KOPT-K1 (cell line): ENCODE data around the gene WDFY4.
"Not testable (repeated sequence)": the region's sequence is repeated elsewhere in the genome, so short reads cannot be mapped to it uniquely, and the experiment has no call there.

Experiments
- H3K27ac ChIP-seq: fragments of 200-600 bp; sonication (generic); 2 replicates; pipeline ENCODE4 v1.5.1; 2016; ENCODE audit warnings: antibody characterized with exemption, mild to moderate bottlenecking, low read depth, low read length; ENCODE audit not compliant: poor library complexity, severe bottlenecking
- H3K36me3 ChIP-seq: fragments of 200-600 bp; sonication (generic); 2 replicates; pipeline ENCODE4 v1.5.1; 2017; ENCODE audit warnings: antibody characterized with exemption, mild to moderate bottlenecking, low read length, moderate library complexity; ENCODE audit not compliant: insufficient read depth
- H3K9me3 ChIP-seq: fragments of 200-600 bp; sonication (generic); 2 replicates; pipeline ENCODE4 v1.5.1; 2017; ENCODE audit warnings: antibody characterized with exemption, low read length, mild to moderate bottlenecking; ENCODE audit not compliant: insufficient read depth, poor library complexity, severe bottlenecking

Gene WDFY4

GRCh38 chr10:48684792-48685623, at the start of gene WDFY4:
Gene WDFY4 (plus strand): TSS chr10:48684873. CDS start chr10:48709733, 24,860 bp downstream.
- Histone ChIP-seq H3K36me3 (no peaks in the 10 kb centered on the region), H3K9me3 (no peaks in the 10 kb centered on the region), H3K27ac (no peak within 1 kb of the TSS)

GRCh38 chr10:48634984-48635557, 49.6 kb upstream of the WDFY4 start:
- Histone ChIP-seq H3K36me3 (no peaks in the 10 kb centered on the region), H3K27ac (no peak overlapping the region), H3K9me3 (no peaks in the 10 kb centered on the region)

- H3K27ac ChIP-seq, result no peak overlapping the region
These were observed 48.4 kb upstream of the WDFY4 start for GRCh38 chr10:48636231-48636630.

GRCh38 chr10:48636901-48637300, 47.8 kb upstream of the WDFY4 start:
- Histone ChIP-seq H3K9me3 (peaks cover 8% of the 10 kb centered on the region), H3K36me3 (no peaks in the 10 kb centered on the region), H3K27ac (no peak overlapping the region)

More at GRCh38 chr10:48636231-48636630, 48.4 kb upstream of the WDFY4 start:
- no peaks in the 10 kb centered on the region for H3K36me3 ChIP-seq
- H3K9me3 ChIP-seq, result peaks cover 7% of the 10 kb centered on the region

- Histone ChIP-seq H3K36me3 (no peaks in the 10 kb centered on the region), H3K27ac (no peak overlapping the region), H3K9me3 (peaks cover 8% of the 10 kb centered on the region)
These were observed 46.5 kb upstream of the WDFY4 start for GRCh38 chr10:48638158-48638557.

GRCh38 chr10:48638739-48639527, 45.7 kb upstream of the WDFY4 start:
- H3K27ac ChIP-seq, result no peak overlapping the region
- H3K36me3 ChIP-seq, result no peaks in the 10 kb centered on the region
- H3K9me3 ChIP-seq, result peaks cover 8% of the 10 kb centered on the region

GRCh38 chr10:48639632-48640031, 45.0 kb upstream of the WDFY4 start:
- peaks cover 8% of the 10 kb centered on the region for H3K9me3 ChIP-seq
- H3K27ac ChIP-seq, result no peak overlapping the region

GRCh38 chr10:48640326-48640725, 44.3 kb upstream of the WDFY4 start:
- H3K36me3 ChIP-seq, result no peaks in the 10 kb centered on the region
- H3K9me3 ChIP-seq, result peaks cover 8% of the 10 kb centered on the region
- no peak overlapping the region for H3K27ac ChIP-seq

More at GRCh38 chr10:48639632-48640031, 45.0 kb upstream of the WDFY4 start:
- no peaks in the 10 kb centered on the region for H3K36me3 ChIP-seq

- not testable (repeated sequence) for H3K36me3 ChIP-seq, H3K27ac ChIP-seq, H3K9me3 ChIP-seq
These were observed 43.5 kb upstream of the WDFY4 start for GRCh38 chr10:48641099-48641690.

- Histone ChIP-seq H3K36me3 (no peaks in the 10 kb centered on the region), H3K9me3 (peaks cover 8% of the 10 kb centered on the region), H3K27ac (no peak overlapping the region)
These were observed 39.1 kb upstream of the WDFY4 start for GRCh38 chr10:48645600-48645999.

- H3K27ac ChIP-seq, H3K9me3 ChIP-seq, H3K36me3 ChIP-seq: not testable (repeated sequence)
These were observed 37.6 kb upstream of the WDFY4 start for GRCh38 chr10:48647073-48647472.

GRCh38 chr10:48648172-48648942, 36.3 kb upstream of the WDFY4 start:
- Histone ChIP-seq H3K36me3 (no peaks in the 10 kb centered on the region), H3K9me3 (no peaks in the 10 kb centered on the region), H3K27ac (no peak overlapping the region)

- Histone ChIP-seq H3K27ac (no peak overlapping the region), H3K9me3 (no peaks in the 10 kb centered on the region), H3K36me3 (no peaks in the 10 kb centered on the region)
These were observed 35.2 kb upstream of the WDFY4 start for GRCh38 chr10:48649349-48649944.

- Histone ChIP-seq H3K9me3 (no peaks in the 10 kb centered on the region), H3K36me3 (no peaks in the 10 kb centered on the region), H3K27ac (no peak overlapping the region)
These were observed 33.4 kb upstream of the WDFY4 start for GRCh38 chr10:48651293-48651692.
